KG1 (cell line): ENCODE measurements around the gene AUTS2.
"Not testable (repeated sequence)": the region's sequence is repeated elsewhere in the genome, so short reads cannot be mapped to it uniquely, and the experiment has no call there.

Experiments used
- DNase-seq: peaks from one replicate; lab custom pipeline; 2025; lab: John Stamatoyannopoulos, UW

AUTS2 gene

DNA sequence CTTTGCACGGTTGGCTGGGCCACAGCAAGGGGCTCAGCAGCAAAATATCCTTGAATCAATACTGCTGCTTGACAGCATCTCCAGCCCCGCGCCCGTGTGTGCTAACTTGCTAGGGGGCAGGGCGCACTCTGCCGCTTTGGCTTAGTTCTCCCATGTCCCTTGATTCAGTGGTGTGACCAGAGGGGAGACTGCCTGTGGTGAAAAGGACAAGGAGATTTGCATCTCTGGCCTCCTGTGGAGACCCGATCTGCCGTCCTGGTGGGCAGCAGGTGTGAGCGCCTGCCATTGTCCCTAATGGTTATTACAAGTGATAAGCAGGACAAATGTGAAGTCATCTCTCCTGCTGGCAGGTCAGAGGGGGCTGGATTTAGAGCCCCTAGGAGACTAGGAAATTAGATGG lies 1033.4 kb downstream of the AUTS2 start:
- no peak for DNase-seq

DNA sequence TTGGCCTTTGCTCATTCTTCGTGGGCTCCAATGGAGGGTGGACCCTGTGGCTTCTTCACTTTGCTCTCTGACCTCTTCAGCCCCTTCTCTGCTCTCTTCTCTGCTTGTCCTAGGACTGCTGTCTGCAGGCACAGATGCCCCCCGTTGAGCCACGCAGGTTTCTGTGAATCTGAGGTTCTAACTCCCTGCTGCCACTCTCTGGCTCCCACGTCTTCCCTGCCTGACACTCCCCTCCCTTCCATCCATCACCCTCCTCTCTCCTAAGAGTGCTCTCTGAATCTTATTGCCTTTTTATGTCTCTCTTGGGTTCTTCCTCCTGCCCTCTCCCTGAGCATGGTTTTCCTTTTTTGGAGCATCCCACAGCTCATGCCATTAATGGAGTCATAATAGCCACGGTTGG lies 1034.1 kb downstream of the AUTS2 start:
- no peak for DNase-seq

- DNase-seq: no peak
Observed at GRCh38 chr7:70634071-70634470, 1035.8 kb downstream of the AUTS2 start.

DNA sequence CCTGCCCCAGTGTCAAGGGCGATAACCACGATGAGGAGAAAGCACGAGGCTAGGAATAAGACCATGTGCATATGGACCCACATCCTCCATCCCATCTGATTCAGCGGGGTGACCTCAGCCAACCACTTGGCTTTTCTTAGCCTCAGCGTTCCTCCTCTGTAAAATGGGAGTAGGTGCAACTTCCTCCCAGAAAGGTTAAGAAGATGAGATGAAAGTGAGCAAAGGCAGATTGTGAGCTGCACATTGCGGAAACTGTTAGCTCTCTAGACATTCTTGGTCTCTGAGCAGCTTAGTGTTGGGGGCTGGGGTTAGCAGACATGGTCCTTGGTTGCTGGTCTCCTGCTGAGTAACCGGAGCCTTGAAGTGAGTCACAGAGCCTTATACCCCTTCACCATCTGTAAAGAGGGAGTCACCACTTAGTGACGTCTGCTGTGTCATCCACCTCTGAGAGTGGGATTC lies 1036.4 kb downstream of the AUTS2 start:
- no peak for DNase-seq

DNA sequence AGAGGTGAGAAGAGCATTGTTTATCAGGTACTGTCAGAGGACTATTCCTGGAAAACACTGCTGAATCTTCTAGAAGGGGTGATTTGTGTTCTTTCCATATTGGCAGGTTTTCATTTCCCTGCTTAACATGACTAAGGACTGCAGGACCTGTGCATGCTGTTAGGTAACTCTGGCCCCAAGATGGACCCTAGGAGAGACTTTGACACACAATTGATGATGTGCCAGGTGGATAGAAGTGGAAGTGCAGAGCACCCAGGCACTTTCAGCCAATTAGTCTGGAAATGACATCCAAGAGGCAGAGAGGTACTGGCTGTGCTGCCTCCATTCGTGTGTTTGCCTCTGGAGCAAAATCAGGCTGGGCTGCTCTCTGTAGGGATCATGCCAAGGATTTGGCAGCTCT lies 1037.4 kb downstream of the AUTS2 start:
- no peak for DNase-seq

DNA sequence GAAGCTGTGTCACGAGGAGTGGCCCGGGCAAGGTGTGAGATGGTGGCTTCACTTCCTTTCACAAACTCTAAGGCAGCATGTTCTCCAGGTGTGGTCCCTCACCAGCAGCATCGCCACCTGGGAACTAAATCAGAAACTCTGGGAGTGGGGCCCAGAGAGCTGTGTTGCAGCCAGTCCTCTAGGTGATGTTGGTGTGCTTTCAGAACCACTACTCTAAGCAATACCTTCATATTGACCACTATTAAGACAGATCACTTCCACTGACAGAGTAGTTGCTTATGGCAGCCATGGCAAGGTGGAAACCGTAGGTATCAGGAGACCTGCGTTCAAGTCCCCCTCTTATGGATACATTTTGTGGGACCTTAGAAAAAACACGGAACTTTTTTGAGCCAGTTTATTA lies 1037.9 kb downstream of the AUTS2 start:
- DNase-seq: no peak

- DNase-seq: no peak
Observed at GRCh38 chr7:70637726-70638125, 1039.5 kb downstream of the AUTS2 start.

DNA sequence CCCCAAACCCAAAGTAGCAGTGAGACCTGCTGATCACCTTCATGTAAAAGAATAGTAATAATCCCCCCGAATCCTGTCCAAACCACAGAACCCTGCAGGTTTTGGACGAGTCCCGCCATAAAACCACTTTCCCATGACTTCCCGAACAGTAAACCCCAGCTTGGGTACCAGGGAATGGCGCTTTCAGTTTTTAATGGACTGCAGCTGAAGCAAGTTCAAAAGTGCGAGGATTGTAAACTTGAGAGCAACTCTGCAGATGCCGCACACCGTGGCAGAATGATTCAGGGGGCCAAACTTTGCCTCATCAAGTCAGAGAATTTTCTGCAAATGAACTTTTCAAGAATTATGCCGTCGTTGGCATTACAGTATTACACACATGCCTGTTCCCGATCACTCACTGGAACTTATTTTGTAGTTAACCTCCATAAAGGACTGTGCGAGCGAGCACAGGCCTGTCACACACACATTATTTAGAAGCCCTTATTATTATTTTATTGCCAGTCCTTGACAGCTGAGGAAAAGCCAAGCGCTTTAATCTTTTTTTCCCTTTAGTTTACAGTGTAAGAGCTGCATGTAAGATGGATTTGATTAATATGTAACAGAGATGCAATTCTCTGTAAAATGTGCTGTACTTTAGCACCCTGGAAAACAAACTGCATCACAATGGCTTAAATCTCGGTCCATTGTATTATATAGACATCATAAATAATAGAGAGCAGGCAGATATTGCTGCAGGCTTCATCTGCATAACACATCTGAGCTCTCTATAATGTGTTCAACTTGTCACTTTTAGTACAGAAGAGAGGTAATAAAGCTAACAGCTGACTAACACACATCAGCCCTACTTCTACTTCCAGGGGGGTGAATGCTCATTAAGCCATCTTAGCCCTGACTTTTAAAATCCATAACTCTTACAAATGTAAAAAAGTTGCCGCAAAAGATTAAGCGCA lies 1040.2 kb downstream of the AUTS2 start:
- no peak for DNase-seq

- DNase-seq: no peak
Observed at GRCh38 chr7:70640266-70640833, 1042.1 kb downstream of the AUTS2 start.

DNA sequence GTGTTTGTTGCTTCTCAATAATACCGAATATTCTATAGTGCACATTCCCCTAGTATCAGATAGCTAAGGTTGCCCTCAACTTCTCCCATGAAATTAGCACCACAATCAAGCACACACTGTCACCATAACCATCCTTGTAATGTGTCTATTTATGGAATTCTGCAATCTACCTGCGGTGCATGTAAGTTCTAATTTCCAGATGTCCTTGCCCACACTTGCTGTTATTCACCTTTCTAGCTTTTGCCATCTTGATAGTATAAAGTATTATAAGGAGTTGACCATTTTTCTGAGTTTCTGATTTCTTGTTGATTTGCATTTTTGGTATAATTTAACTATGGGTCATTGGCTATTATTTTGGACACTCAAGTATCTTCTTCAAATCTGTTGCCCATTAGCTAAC lies 1043.6 kb downstream of the AUTS2 start:
- no peak for DNase-seq

GRCh38 chr7:70645279-70645678 lies 1047.0 kb downstream of the AUTS2 start:
- no peak for DNase-seq

GRCh38 chr7:70645876-70646351 lies 1047.6 kb downstream of the AUTS2 start:
- DNase-seq: no peak

- no peak for DNase-seq
Observed at GRCh38 chr7:70646536-70647248, 1048.4 kb downstream of the AUTS2 start.

DNA sequence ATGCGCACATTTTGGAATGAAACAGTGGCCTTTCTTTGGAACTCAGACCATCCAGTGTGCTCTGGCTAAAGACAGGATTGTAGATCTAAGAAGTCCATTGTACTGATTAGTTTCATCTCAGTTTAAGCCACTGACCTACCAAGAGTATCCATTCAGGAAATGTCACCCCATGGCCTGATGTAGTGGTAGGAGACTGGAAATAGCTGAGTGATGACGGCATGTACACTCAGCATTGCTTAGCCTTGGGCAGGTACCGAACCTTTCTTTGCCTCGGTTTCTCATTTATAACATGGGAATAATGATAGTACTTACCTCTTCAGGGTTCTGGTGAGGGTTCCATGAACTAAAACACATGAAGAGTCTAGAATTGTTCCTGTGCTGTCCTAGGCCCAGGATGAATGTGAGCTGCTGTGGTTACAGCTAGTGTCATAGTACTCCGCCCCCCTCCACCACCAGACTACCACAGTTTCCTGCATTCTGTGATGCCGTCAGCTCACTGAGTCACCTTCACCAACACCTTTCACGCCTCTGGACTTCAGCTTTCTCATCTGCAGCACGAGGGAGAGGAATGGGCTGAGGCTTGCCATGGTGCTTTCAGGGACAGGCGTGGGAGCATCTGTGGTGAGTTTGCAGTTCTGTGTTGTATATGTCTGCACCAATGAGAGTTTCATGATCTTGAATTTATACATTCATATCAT lies 1049.7 kb downstream of the AUTS2 start:
- peak; percentile 12 for DNase-seq

- not testable (repeated sequence) for DNase-seq
Observed at GRCh38 chr7:70648499-70648861, 1050.2 kb downstream of the AUTS2 start.

DNA sequence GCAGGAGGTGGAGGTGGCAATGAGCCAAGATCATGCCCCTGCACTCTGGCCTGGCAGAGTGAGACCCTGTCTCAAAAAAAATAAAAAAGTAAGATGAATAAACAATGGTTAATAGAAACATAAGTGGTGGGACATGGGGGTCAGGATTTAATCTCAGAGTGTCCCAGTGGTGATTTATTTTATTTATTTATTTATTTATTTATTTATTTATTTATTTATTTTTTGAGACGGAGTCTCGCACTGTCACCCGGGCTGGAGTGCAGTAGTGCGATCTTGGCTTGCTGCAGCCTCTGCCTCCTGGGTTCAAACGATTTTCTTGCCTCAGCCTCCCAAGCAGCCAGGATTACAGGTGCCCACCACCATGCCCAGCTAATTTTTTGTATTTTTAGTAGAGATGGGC lies 1051.0 kb downstream of the AUTS2 start:
- DNase-seq: no peak

GRCh38 chr7:70654146-70654545 lies 1055.9 kb downstream of the AUTS2 start:
- no peak for DNase-seq

DNA sequence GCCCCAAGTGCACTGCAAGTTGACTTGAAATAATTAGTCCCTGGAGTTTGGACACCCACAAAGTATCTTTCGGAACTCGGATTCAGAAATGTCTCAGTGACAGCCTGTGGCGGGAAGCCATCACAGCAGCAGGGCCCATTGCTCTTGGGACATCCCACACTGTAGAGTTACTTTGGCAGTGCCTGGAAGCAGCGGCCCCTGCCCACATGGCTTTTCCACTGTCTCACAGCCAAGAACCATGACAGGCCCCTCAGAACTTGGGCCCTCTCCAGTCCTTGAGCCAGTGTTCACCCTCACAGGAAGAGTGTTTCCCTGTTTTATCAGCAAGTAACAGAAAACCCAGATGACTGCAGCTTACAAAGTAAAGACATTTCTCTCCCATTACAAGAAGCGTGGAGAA lies 1056.7 kb downstream of the AUTS2 start:
- DNase-seq: no peak

DNA sequence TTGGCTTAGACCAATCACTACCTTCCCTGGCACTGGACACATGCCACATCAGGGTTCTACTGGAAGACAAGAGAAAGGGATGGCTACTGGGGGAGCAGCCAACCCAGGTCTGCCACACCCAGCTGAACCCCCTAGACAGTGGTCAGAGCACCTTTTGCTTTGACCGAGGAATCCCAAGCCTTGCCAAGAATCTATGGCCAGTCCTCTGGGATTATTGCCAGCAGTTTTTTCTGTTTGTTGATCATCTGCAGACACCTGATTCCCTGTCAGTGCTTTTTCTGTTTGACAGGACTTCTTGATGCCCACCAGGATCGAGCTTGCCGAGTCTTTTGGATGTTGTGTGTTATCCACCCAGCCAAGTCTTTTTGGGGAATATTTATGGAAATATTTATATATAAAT lies 1057.4 kb downstream of the AUTS2 start:
- no peak for DNase-seq

GRCh38 chr7:70657571-70657970 lies 1059.3 kb downstream of the AUTS2 start:
- no peak for DNase-seq

GRCh38 chr7:70657989-70658632 lies 1059.8 kb downstream of the AUTS2 start:
- no peak for DNase-seq

- DNase-seq: no peak
Observed at GRCh38 chr7:70659263-70659662, 1061.0 kb downstream of the AUTS2 start.
